GM21360 (cell line): Measurements from ENCODE around the gene H1-8.
A peak's percentile ranks its signal among the peaks of the same experiment; 100 is the strongest.
"Not testable (repeated sequence)": the region's sequence is repeated elsewhere in the genome, so short reads cannot be mapped to it uniquely, and the experiment has no call there.

Experiments
- ATAC-seq: cut with Tn5 transposase; IDR thresholded peaks from one replicate; pipeline ENCODE4 v1.9.1; 2021; ENCODE audit warnings: mild to moderate bottlenecking, moderate library complexity; ENCODE audit not compliant: unreplicated experiment

Gene H1-8

DNA sequence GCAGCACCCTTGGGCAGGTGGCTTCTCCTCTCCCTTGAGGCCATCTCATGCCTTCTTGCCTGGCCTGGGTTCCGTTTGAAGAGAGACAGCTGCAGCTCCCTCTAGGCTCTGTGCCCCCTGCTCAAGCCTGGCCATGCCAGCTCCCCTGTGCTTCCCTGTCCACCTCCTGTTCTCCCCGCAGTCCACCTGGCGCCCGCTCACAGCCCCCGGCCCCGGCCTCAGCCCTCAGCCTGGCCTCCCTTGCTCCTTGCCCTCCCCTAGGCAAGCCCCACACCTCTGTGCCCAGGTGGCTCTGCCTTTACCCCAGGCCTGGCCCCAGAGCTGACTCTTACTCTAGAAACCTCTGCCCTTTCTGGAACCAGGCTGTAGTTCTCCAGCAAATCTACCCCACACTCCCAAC is 28.4 kb upstream of the H1-8 start:
- ATAC-seq: no peak

DNA sequence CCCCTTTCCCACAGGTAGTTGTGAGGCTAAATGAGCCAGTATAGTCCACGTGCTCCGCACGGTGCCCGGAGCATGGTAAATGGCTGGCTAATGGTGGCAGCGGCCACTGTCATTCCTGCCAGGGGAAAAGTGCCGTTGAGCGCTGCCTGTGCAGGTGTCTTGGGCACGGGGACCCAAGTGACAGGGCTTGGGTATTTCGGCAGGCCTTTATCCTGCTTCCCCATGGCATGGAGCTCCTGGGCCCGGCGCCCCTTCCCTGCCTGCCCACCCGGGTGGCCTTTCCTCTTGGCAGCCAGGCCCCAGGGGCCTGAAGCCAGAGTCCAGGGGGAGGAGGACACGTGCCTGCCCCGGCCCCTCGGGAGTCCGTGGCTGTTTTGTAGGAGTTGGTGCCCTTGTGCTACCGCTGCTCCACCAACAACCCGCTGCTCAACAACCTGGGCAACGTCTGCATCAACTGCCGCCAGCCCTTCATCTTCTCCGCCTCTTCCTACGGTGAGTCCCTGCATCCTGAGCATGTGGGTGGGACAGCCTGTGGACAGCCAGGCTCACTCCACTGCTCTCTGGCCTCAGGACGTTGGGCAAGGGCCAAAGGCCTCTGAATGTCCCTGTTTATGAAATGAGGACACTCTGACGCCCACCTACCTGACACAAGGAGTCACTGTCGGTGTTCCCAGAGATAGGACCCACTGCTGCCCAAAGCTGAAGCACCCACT is 27.7 kb upstream of the H1-8 start:
- ATAC-seq: not testable (repeated sequence)

- not testable (repeated sequence) for ATAC-seq
These were observed 27.0 kb upstream of the H1-8 start for GRCh38 chr3:129515821-129516432.

DNA sequence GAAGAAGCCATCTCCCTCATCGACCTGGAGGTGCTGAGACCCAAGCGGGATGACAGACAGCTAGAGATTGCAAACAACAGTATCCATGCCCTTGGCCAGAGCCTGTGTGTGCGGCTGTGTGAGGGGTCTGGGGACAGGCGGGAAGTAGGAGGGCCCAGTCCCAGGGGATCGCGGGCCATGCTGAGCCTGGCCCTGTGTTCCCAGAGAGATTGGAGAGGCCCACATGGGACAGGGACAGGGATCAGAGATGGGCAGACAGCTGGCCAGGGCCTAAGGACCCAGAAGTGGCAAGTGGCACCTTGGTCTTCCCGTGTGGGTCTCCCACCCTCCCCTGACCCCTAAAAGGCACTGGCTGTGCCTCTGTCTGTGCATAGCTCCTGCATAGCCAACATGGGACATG is 25.5 kb upstream of the H1-8 start:
- no peak for ATAC-seq

DNA sequence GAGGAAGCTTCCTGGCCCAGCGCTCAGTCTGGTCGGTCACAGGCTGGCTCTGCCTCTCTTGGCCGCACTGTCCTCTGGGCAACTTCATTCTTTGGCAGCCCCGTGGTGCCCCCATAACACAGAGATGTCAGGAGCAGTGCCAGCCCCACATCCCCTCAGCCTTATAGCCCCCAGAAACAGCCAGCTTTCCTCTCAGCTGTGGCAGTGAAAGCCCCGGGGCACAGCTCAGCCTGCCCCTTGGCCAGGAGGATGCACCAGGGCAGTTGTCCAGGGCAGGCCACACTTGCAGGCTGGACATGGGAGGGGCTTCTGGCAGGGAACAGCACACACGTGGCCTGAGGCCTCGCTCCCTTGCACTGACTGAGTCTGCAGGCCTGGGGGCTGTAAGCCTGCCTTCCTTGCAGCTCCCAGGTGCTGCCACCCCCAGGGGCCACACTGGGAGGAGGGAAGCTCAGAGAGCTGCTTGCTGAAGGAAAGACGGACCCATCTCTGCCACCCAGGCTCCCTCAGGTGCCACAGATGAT is 24.9 kb upstream of the H1-8 start:
- no peak for ATAC-seq

- no peak for ATAC-seq
These were observed 24.4 kb upstream of the H1-8 start for GRCh38 chr3:129518581-129518980.

DNA sequence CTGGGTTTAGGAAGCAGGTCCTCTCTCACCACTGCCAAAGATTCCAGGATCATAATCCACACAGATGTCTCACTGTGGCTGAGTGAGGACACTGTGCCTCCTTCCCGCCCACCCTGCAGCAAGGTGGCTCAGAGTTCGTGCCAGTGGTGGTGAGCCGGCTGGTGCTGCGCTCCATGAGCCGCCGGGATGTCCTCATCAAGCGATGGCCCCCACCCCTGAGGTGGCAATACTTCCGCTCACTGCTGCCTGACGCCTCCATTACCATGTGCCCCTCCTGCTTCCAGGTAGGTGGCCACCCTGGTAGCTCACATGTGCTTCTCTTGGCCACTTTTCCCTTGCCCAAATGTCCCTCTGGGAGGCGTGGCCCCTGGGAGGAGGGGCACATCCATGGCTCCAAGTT is 23.5 kb upstream of the H1-8 start:
- no peak for ATAC-seq

GRCh38 chr3:129519896-129520715 is 22.9 kb upstream of the H1-8 start:
- no peak for ATAC-seq

GRCh38 chr3:129520960-129521359 is 22.0 kb upstream of the H1-8 start:
- no peak for ATAC-seq

- ATAC-seq: no peak
These were observed 21.4 kb upstream of the H1-8 start for GRCh38 chr3:129521611-129522010.

GRCh38 chr3:129522953-129523352 is 20.0 kb upstream of the H1-8 start:
- no peak for ATAC-seq

GRCh38 chr3:129524081-129524480 is 18.9 kb upstream of the H1-8 start:
- ATAC-seq: no peak

DNA sequence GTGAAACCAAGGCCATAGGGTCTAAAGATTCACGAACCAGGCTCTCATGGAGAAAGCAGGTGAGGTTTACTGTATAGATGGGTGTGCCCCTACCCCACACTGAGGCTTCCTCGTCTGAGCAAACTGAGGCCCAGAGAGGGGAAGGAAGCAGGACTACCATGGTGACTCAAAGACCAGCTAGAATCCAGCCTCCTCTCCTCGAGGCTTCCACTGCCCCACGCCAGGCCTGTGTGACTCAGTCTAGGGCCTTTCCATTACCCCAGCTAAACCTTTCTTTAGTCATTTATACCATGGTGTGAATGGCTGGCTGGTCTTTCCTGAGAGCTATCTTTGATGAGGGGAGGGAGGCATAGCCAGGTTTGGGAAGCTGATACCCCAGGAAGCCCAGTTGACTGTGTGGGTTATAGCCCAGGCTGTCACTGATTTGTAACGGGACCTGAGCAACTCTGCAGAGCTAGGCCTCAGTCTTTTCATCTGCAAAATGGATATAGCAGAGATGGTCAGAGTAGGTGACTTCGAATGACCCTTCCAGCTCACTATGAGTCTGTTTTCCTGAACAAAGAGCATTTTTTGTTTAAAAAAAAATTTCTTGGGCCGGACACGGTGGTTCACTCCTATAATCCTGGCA is 17.5 kb upstream of the H1-8 start:
- ATAC-seq: no peak

- peak; percentile 96 for ATAC-seq
These were observed 16.7 kb upstream of the H1-8 start for GRCh38 chr3:129526121-129526900.

DNA sequence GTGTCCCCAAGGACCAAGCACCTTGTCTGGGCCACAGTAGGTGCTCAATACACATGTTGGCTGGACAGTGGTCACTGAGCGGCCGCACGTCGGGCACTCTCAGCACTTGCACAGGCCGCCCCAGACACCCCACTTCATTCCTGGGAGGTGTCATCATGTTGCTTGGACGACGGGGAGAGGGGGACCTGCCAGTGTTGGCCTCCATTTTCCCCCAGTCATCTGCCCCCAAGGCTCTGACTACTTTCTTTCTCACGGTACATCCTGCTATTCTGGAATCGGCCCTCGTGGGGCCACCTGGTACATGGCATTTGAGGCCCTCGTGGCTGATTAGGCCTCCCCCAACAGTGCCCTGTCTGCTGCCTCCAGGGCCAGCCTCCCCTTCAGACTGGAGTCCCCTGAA is 15.7 kb upstream of the H1-8 start:
- no peak for ATAC-seq

DNA sequence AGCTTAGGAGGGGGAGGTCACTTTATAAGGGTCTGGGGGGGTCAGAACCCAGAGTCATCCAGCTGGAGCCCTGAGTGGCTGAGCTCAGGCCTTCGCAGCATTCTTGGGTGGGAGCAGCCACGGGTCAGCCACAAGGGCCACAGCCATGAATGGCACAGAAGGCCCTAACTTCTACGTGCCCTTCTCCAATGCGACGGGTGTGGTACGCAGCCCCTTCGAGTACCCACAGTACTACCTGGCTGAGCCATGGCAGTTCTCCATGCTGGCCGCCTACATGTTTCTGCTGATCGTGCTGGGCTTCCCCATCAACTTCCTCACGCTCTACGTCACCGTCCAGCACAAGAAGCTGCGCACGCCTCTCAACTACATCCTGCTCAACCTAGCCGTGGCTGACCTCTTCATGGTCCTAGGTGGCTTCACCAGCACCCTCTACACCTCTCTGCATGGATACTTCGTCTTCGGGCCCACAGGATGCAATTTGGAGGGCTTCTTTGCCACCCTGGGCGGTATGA is 14.3 kb upstream of the H1-8 start, which contains the start of gene RHO:
Gene RHO, plus strand, starts transcription at position 51 of the 512 bp plus-strand sequence. Its CDS starts 95 bp downstream, at position 146.
- no peak for ATAC-seq

- ATAC-seq: no peak
These were observed 13.4 kb upstream of the H1-8 start for GRCh38 chr3:129529436-129530210.

- ATAC-seq: no peak
These were observed 12.7 kb upstream of the H1-8 start for GRCh38 chr3:129530251-129530791.

- no peak for ATAC-seq
These were observed 12.2 kb upstream of the H1-8 start for GRCh38 chr3:129530821-129531220.
